Inflammatory macrophage treated with lipopolysaccharide for 1 hour (primary cell): ENCODE data around the gene CDKAL1.
A peak's percentile ranks its signal among the peaks of the same experiment; 100 is the strongest.
"Not testable (repeated sequence)": the region's sequence is repeated elsewhere in the genome, so short reads cannot be mapped to it uniquely, and the experiment has no call there.

Experiments used
- DNase-seq, 2 donors: peaks; one replicate each; pipeline ENCODE4 v3.0.0-alpha.2; 2020 to 2022

Gene CDKAL1

GRCh38 chr6:20534295-20535262 is at the start of gene CDKAL1:
CDKAL1 (plus strand) TSS chr6:20534457; CDS start chr6:20546351, 11,894 bp downstream.
- DNase-seq, result peak; percentile 86 to 96

GRCh38 chr6:20486641-20487040 is 47.6 kb upstream of the CDKAL1 start:
- DNase-seq, result no peak

DNA sequence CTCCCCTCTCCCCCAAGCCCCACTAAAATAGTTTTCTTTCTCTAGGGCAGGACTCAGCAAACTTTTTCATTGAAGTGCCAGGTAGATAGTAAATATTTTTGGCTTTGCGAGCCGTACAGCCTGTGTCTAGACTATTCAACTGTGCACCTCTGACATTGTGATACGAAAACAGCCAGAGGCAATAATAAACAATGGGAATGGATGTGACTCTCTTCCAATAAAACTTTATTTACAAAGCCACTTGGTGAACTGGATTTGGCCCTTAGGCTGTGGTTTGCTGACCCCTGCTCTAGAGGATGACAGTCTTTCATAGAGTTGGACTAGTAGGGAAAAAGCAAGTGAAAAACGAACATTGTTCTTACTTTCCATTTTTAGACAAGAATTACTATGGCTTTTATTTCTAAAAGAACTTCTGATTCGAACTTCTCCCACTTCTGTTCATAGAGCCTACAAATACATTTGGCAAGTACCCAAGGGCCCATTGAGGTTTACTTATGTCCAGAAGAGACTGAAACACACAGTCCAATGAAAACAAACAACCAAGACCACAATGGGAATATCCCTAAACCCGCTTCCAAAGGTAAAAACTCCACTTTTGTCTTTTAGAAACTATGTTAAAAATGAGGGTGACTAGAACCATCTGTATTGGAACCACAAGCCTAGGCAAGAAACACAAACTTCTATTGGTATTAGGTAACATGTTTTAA is 46.4 kb upstream of the CDKAL1 start:
- no peak for DNase-seq

DNA sequence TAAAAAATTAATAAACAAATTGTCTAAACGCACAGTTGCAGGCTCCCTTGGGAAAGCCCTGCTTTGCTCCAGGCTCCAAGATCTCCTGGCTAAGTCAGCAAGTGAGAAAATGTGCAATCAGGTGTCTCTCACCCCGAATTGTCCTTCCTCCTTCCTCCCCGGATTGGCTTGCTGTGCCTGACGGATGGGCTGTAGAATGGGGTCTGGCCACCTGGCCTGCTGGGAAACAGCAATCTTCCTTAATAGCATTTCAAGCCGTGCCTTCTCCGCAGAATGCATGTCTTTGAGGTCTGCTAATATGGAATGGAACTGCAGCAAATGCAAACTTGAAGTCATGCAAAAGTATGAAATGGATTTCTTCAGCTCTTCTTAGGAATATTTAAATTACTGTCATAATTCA is 43.7 kb upstream of the CDKAL1 start:
- DNase-seq, result no peak

DNA sequence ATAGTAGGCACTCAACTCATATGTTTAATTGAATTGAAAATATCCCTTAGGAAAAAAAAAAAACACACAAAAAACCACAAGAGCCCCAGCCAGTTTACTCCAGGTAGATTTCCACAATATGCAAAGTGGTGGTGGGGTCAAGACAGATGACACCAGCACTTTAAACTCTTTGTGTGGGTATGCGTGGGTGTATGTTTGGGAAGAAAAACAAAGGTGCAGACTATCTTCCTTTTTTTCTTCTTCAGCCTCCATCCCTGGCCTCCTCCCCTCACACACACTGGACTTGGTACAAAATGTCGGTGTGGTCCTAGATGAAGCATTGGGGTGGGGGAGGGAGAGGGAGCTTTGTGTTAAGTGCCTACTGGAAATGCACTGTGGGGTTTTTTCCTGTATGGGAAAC is 42.2 kb upstream of the CDKAL1 start:
- DNase-seq, result no peak

- peak in 1 of 2 donors; percentile 72 for DNase-seq
Measured at GRCh38 chr6:20497216-20498040, 36.8 kb upstream of the CDKAL1 start.

- peak; percentile 88 to 93 for DNase-seq
Measured at GRCh38 chr6:20498041-20498385, 36.2 kb upstream of the CDKAL1 start.

DNA sequence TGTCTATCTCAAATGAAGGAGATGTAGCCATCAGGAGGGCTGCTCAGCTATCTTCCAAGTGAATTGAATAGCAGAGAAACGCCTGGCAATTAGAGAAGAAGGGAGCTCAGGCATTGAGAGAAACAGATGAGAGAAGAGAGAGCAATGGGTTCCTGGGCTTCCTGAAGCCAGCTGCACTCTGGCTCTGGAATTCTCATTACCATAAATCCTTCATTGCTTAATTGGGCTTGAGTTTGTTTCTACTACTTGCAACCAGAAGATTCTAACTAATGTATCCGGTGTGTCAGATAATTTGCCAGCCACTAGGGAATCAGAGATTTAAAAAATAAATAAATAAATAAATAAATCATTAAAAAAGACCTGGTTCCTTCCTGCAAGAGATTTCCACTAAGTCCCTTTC is 25.0 kb upstream of the CDKAL1 start:
- DNase-seq, result no peak

DNA sequence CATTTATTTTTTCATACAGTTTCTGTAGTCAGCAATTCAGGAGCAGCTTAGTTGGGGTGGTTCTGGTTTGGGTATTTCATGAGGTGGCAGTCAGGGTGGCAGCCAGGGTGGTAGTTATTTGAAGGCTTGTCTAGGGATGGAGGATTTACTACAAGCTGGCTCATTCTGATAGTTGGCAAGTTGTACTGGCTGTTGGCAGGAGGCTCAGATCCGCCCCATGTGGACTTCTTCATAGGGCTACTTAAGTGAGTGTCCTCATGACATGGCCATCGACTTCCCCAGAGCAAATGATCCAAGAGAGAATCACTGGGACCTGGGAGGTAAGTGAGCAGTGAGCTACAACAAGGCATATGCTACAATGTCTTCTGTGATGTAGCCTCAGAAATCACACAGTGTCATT is 22.4 kb upstream of the CDKAL1 start:
- DNase-seq, result no peak

- DNase-seq, result not testable (repeated sequence)
Measured at GRCh38 chr6:20525208-20525607, 9.0 kb upstream of the CDKAL1 start.

DNA sequence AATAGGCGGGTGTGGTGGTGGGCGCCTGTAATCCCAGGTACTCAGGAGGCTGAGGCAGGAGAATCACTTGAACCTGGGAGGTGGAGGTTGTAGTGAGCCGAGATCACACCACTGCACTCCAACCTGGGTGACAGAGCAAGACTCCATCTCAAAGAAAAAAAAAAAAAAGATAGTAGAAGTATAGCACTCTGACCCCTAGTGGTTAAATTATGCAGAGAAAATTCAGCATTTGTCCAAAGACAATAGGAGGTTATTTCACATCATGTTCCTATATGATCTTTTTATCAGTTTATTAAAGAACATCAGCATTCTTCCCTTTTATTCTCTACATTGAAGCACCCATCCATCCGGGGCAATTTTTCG is 5.2 kb upstream of the CDKAL1 start:
- peak; percentile 41 to 87 for DNase-seq

DNA sequence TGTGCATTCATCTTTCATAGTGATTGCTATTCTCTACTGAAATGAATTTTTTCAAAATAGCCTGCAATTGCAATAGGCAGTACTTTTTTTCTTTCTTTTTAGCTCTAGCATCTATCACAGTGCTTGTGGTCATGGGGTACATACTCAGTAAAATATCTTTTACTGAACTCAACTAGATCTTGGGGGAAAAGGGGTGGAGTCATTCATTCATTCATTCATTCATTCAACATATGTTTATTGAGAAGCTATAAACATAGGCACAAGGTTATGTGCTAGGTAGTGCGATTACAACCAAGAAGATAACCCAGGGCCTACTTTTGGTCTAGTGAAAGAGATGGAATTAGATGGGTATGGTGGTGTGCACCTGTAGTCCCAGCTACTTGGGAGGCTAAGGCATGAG is 1.4 kb upstream of the CDKAL1 start:
- DNase-seq, result no peak

GRCh38 chr6:20533746-20534294 is 437 bp upstream of the CDKAL1 start:
- DNase-seq, result peak in 1 of 2 donors; percentile 20

DNA sequence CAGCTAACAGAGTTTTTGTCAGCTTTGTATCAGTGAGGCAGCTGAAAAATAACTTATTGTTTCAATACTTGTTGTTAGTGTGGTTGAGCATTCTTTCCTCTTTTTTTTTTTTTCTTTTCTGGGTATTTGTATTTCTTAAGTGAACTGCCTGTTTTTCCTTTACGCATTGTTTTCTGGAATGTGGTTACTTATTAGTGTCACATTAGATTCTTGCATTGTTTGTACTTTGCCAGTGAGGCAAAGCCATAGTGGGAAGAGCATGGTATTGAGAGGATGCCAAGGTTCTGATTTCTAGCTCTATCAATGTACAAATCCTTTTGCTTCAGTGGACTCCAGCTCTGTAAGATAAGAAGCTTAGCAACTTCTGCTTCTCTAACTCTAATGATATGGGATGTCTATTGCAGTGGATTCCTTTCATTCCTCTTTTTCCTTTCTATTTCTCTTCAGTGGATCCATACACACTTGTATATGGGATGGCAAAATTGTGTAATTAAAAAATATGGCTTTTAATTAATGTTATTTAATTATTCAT is 3.9 kb downstream of the CDKAL1 start:
- DNase-seq, result no peak

- DNase-seq, result no peak
Measured at GRCh38 chr6:20538907-20539306, 4.7 kb downstream of the CDKAL1 start.

DNA sequence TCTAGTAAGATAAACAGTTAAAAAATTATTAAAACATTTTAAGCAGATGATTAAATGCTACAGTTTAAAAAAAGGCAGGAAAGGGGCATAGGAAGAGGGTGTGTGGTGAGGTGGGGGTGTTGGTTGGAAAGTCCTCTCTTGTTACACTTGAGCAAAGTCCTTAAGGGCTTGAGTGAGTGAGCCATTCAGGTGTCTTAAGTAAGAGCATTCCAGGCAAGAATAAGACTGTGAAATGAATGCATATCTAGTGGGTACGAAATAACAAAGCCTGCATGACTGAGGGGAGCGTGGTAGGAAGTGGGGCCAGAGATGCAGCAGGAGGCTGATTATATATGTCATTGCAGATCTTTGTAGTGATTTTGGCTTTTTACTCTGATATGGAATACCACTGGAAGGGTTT is 5.1 kb downstream of the CDKAL1 start:
- no peak for DNase-seq

- peak; percentile 72 to 86 for DNase-seq
Measured at GRCh38 chr6:20540683-20541082, 6.4 kb downstream of the CDKAL1 start.

- peak; percentile 64 to 87 for DNase-seq
Measured at GRCh38 chr6:20541382-20541781, 7.1 kb downstream of the CDKAL1 start.

- peak; percentile 29 to 36 for DNase-seq
Measured at GRCh38 chr6:20542927-20543602, 8.8 kb downstream of the CDKAL1 start.

GRCh38 chr6:20548264-20548663 is 14.0 kb downstream of the CDKAL1 start:
- DNase-seq, result no peak

DNA sequence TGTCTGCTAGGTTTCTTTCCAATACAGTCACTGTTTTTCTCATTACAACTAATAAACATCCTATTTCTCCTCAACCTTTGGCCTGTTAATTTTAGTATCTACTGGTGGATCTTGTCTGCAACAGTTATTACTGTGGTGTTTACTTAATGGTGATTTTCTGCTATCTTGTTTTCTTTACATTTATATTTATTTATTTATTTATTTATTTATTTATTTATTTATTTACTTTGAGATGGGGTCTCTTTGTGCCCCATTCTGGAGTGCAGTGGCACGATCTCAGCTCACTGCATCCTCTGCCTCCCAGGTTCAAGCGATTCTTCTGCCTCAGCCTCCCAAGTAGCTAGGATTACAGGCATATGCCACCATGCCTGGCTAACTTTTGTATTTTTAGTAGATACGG is 15.1 kb downstream of the CDKAL1 start:
- DNase-seq, result not testable (repeated sequence)

- no peak for DNase-seq
Measured at GRCh38 chr6:20554326-20554725, 20.1 kb downstream of the CDKAL1 start.
